Muscle layer of colon (tissue), 2 donors: ENCODE data around the gene SELPLG.

ENCODE experiments used
- H3K27ac ChIP-seq: one replicate; pipeline ENCODE4 v1.7.0; 2013; ENCODE audit warnings: low read depth, mild to moderate bottlenecking, low read length, moderate library complexity
- H3K27me3 ChIP-seq, 2 donors: one replicate each; pipeline ENCODE4 v1.7.0; 2013; ENCODE audit warnings: low read length in 2 of 2, mild to moderate bottlenecking in 2 of 2; ENCODE audit not compliant: insufficient read depth in 2 of 2, control insufficient read depth in 1 of 2
- H3K36me3 ChIP-seq: one replicate; pipeline ENCODE4 v1.7.0; 2013; ENCODE audit warnings: mild to moderate bottlenecking, low read length; ENCODE audit not compliant: insufficient read depth
- H3K4me1 ChIP-seq: one replicate; pipeline ENCODE4 v1.7.0; 2013; ENCODE audit warnings: mild to moderate bottlenecking, low read length; ENCODE audit not compliant: insufficient read depth
- H3K4me3 ChIP-seq, 2 donors: one replicate each; pipeline ENCODE4 v1.7.0; 2013; ENCODE audit warnings: low read length in 2 of 2, low read depth in 1 of 2, mild to moderate bottlenecking in 1 of 2, moderate library complexity in 1 of 2
- H3K9ac ChIP-seq: one replicate; pipeline ENCODE4 v1.7.0; 2013; ENCODE audit warnings: low read length
- H3K9me3 ChIP-seq: one replicate; pipeline ENCODE4 v1.7.0; 2013; ENCODE audit warnings: mild to moderate bottlenecking, low read length
- donor health status: abdominal sarcoma.
- donor health status: Adenocarcinoma of cecum.

The SELPLG gene

DNA sequence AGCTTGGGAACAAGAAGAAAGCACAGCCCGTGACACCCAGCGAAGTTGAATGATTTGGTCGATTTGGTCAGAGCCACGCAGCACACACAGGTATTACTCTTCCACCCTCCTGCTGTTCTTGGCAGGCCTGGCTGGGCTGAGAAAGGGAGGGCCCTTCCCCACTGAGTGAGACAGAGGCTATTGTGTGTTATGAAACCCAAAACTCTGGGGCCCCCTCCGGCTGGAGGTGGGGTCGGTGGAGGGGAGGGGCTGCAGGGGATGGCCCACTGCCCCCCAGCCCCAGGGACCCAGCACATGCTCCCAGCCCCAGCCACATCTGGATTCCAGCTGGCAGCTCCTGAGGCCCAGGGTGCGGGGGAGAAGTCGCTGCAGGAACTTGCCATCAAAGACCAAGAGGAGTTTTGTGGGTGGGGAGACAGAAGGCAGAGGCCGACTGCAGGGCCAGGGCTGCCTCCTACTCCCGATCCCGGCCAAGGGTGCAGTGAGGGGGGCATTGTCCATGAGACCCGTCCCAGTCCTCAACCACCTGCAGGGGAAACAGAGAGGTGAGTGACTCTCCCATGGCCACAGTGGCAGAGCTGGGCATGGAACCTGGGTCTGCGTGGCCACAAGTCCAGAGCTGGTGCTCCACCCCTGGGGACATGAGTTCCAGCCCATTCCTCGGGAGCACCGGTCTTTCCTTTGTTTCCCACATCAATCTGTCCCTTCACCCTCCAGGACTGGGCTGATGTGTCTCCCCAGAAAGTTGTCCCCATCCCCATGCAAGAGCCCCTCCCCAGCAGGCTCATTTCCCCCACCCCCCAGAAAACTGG lies 44.5 kb downstream of the SELPLG start:
- Histone ChIP-seq H3K27me3 (no peaks in the 10 kb centered on the region), H3K4me3 (no peak overlapping the region), H3K27ac (no peak overlapping the region), H3K9ac (no peak overlapping the region), H3K4me1 (no peaks in the 10 kb centered on the region), H3K9me3 (no peaks in the 10 kb centered on the region), H3K36me3 (no peaks in the 10 kb centered on the region)

DNA sequence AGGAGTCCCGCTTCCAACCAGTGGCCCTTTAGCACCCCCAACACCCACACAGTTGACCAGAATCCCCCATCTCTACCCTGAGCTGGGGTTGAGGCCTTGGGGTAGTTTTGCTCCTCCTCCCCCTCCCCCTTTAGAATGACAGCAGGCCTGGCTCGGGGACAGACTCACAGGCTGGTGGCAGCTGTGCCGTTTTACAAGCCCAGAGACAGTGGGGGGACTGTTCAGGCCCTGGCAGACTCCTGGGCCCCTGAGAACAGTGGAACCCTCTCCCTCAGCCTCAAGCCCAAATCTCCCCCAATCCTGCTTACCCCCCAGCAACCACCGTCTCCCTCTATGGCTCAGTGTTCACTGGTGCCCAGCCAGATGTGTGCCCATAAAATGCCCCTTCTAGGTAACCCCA lies 45.9 kb downstream of the SELPLG start:
- Histone ChIP-seq H3K9ac (no peak overlapping the region), H3K36me3 (no peaks in the 10 kb centered on the region), H3K4me1 (no peaks in the 10 kb centered on the region), H3K9me3 (no peaks in the 10 kb centered on the region), H3K27me3 (no peaks in the 10 kb centered on the region), H3K4me3 (no peak overlapping the region), H3K27ac (no peak overlapping the region)

DNA sequence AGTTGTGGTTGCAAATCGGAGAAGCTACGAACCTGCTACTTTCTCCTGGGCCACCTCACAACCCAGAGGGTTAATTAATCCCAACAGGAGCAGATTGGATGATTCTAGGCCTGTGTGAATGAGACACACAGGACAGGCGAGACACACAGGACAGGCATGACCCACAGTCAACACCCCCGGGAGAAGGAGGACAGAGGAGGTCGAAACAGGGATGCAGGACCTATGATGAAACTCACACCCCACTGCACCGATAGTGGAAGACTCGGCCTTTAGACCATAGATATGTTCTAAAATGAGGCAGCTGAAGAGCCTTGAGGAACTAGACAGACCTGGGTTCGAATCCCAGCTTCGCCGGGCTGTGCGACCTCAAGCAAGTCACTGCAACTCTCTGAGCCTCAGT lies 47.4 kb downstream of the SELPLG start:
- H3K27ac ChIP-seq = no peak overlapping the region
- no peaks in the 10 kb centered on the region for H3K9me3 ChIP-seq
- H3K4me3 ChIP-seq = no peak overlapping the region
- no peaks in the 10 kb centered on the region for H3K4me1 ChIP-seq
- H3K9ac ChIP-seq = no peak overlapping the region
- no peaks in the 10 kb centered on the region for H3K36me3 ChIP-seq
- no peaks in the 10 kb centered on the region for H3K27me3 ChIP-seq

DNA sequence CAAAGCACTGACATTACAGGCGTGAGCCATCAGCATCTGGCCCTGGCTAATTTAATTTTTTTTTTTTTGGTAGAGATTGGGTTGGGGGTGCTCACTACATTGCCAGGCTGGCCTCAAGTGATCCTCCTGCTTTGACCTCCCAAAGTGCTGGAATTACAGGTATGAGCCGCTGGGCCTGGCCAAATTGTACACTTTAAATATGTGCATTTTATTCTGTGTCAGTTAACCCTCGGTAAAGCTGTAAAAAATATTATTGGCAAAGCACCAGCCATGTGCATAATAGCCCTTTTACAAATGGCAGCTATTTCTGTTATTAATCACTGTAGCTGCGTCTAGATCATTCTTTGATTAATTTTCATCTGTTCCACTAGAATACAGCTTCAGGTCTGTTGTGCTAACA lies 47.8 kb downstream of the SELPLG start:
- H3K4me1 ChIP-seq = no peaks in the 10 kb centered on the region
- H3K4me3 ChIP-seq = no peak overlapping the region
- no peaks in the 10 kb centered on the region for H3K9me3 ChIP-seq
- no peak overlapping the region for H3K27ac ChIP-seq
- H3K9ac ChIP-seq = no peak overlapping the region
- H3K27me3 ChIP-seq = no peaks in the 10 kb centered on the region
- no peaks in the 10 kb centered on the region for H3K36me3 ChIP-seq

DNA sequence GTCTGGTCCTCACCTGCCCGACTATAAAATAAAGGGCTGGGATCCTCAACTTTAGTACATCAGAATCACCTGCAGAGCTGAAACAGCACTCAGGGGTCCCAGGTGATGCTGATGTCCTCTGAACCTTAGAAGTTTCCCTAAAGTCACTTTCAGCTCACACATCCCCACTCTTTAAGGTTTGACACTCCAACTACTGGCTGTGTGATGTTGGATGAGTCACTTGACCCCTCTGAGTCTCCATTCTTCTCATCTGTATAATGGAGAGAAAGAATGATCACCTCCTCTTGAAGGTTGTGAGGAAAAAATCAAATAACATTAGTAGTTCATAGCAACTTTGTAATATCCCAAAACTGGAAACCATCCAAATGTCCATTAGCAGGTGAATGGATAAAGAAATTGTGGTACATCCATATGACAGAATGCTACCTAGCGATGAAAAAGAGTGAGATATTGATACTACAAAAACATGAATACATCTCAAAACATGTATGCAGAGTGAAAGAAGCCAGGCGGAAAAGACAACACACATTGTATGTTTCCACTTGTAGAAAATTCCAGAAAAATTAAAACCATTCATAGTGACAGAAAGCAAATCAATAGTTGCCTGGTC lies 49.1 kb downstream of the SELPLG start:
- Histone ChIP-seq H3K27me3 (no peaks in the 10 kb centered on the region), H3K27ac (no peak overlapping the region), H3K9me3 (no peaks in the 10 kb centered on the region), H3K36me3 (no peaks in the 10 kb centered on the region), H3K4me3 (no peak overlapping the region), H3K9ac (no peak overlapping the region), H3K4me1 (no peaks in the 10 kb centered on the region)

DNA sequence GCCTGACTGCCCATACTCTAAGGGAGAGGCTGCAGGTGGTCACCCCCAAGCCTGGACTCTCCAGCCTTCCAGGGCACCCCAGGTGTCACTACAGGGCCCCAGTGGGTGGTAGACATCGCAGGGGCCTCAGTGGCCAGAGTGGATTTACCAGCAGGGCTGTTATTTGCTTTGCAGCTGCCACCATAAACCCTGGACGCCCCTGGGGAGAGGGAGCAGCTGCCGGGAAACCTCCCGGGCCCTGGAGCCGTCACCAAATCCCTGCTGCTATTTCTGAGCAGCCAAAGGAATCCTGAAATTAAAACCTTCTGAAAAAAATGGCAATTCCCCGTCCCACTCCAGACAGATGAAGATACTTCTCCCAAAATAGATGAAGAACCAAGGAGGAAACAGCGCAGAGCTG lies 49.7 kb downstream of the SELPLG start:
- no peaks in the 10 kb centered on the region for H3K4me1 ChIP-seq
- no peak overlapping the region for H3K27ac ChIP-seq
- no peak overlapping the region for H3K4me3 ChIP-seq

DNA sequence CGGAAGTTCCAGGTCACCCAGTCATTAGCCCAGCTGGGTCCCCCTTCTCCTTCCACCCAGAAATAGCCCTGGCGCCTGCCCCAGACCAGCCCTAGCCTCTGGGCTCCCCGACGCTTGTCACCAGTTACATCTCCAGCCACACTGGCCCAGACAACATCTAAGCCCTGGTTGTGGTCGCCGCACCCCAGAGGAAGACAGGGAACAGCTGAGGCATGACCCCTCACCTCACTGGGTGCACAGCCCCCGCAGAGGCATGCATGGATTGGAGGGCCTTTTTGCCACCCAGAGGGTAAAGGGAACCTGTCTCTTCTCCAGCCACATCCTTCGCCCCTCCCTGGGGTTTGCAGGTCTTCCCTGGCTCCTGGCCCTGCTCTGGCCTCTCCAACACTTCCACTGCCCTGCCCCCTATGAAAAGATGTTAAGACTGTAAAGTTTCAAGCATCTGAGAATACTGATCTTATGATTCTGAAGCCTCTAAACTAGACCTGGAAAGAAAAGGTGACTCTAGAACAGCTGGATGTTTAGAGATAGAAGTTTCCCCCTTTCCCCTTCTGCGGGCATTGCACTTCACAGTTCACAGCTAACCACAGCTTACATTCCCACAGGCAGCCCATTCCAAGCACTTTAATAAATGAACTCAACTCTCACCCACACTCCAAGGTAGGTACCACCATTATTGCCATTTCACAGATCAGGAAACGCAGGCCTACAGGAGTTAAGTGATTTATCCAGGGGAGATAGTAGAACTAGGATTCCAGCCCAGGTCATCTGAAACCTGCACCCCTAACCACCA lies 50.5 kb downstream of the SELPLG start:
- H3K9ac ChIP-seq = no peak overlapping the region
- no peak overlapping the region for H3K4me3 ChIP-seq
- no peaks in the 10 kb centered on the region for H3K4me1 ChIP-seq
- no peaks in the 10 kb centered on the region for H3K27me3 ChIP-seq
- H3K27ac ChIP-seq = no peak overlapping the region
- H3K9me3 ChIP-seq = no peaks in the 10 kb centered on the region
- no peaks in the 10 kb centered on the region for H3K36me3 ChIP-seq

More for the DNA sequence above, 49.7 kb downstream of the SELPLG start:
- Histone ChIP-seq H3K27me3 (no peaks in the 10 kb centered on the region), H3K9ac (no peak overlapping the region), H3K36me3 (no peaks in the 10 kb centered on the region), H3K9me3 (no peaks in the 10 kb centered on the region)

DNA sequence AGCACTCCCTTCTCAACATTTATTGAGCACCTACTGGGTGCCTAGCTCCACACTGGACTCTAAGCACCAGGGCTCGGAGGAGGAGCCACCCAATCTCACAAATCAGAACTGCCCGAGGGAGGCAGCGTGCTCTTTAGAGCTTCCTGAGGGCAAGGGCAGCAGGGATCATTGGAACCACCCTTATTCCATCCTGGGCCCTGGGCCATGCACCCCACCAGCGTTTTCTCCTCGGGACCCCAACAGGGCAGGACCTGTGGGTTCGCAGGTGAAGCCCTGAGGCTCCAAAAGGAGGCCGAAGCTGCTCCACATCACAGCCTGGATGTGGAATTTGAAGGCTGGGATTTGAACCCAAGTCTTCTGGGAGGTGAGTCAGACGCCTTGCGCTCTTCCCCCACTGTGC lies 51.2 kb downstream of the SELPLG start:
- Histone ChIP-seq H3K27me3 (no peaks in the 10 kb centered on the region), H3K4me3 (no peak overlapping the region), H3K36me3 (no peaks in the 10 kb centered on the region), H3K27ac (no peak overlapping the region), H3K9me3 (no peaks in the 10 kb centered on the region), H3K4me1 (no peaks in the 10 kb centered on the region), H3K9ac (no peak overlapping the region)

DNA sequence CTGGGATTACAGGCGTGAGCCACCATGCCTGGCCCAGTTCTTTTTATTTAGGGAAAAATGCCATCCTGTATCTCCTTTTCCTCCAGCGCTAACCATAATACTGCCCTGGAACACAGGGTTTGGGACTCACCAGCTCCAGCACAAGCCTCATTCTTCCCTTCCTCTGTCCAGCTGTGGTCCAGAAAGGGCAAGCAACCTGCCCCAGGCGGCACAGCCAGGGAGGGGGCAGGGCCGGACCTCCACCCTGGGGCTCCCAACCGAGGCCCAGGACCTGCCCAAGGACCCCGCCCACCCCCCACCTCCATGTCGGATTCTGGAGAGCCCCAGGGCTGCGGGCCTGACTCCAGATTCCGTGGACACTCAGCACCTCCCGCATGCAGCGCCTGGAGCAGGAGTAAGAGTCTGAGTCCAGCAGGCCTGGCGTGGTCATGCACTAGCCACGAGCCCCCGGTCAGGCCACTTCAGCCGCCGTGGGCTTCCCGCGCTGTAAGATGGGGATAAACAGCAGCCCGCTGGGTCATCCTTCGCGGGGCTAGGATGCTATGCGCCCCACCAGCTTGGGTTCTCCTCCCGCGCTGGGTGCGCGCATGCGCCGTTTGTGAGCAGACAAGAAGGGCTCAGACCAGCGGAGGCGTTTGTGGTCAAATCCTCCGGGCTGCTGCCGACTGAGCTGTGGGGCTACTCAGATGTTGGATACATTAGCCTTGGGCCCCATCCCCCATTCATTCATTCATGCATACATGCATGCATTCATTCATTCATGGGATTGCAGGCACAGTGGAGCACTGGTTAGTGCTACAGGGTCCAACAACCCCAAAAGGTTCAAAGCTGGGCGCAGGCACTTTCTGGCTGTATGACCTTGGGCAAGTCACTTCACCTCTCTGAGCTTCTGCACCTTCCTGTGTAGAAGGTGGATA lies 52.1 kb downstream of the SELPLG start:
- no peak overlapping the region for H3K27ac ChIP-seq
- H3K36me3 ChIP-seq = no peaks in the 10 kb centered on the region
- H3K9me3 ChIP-seq = no peaks in the 10 kb centered on the region
- H3K27me3 ChIP-seq = no peaks in the 10 kb centered on the region
- H3K4me1 ChIP-seq = no peaks in the 10 kb centered on the region
- H3K4me3 ChIP-seq = no peak overlapping the region
- no peak overlapping the region for H3K9ac ChIP-seq

DNA sequence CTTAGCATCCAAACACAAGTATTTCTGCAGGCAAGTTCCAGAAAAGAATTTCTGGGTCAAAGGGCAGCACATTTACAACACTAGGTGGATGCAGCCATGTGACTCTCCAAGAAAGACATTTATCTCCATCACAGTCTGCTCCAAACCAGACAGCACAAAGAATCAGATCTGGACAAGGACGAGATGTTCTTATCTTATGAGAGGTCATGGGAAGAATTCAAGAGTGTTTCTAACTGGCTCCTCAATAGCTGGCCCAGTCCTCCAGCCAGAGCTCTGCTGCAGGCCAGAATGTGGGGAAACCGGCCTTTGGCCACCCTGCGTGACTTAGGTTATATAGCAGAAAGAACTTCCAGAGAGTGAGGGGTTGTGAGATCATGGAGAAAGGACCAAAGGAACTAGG lies 53.2 kb downstream of the SELPLG start:
- H3K36me3 ChIP-seq = no peaks in the 10 kb centered on the region
- no peaks in the 10 kb centered on the region for H3K27me3 ChIP-seq
- H3K4me3 ChIP-seq = no peak overlapping the region
- H3K9me3 ChIP-seq = no peaks in the 10 kb centered on the region
- no peak overlapping the region for H3K27ac ChIP-seq
- no peaks in the 10 kb centered on the region for H3K4me1 ChIP-seq
- H3K9ac ChIP-seq = no peak overlapping the region

DNA sequence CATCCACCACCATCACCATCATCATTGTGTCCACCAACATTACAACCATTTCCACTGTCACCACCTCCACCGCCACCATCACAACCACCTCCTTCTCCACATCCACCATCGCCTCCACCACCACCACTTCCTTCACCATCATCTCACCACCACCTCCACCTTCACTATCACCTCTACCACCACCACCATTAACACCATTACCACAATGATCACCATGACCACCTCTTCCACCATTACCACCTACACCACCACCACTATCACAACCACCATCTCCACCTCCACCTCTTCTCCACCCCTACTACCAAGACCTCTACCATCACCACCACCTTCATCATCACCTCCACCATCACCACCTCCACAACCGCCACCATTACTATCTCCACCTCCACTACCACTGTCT lies 54.9 kb downstream of the SELPLG start:
- H3K27me3 ChIP-seq = no peaks in the 10 kb centered on the region

More for the DNA sequence above, 54.9 kb downstream of the SELPLG start:
- no peak overlapping the region for H3K9ac ChIP-seq
- H3K36me3 ChIP-seq = no peaks in the 10 kb centered on the region
- H3K4me3 ChIP-seq = no peak overlapping the region
- no peaks in the 10 kb centered on the region for H3K4me1 ChIP-seq
- H3K9me3 ChIP-seq = no peaks in the 10 kb centered on the region
- H3K27ac ChIP-seq = no peak overlapping the region
